ENCODE results near the gene BANP.

DNA sequence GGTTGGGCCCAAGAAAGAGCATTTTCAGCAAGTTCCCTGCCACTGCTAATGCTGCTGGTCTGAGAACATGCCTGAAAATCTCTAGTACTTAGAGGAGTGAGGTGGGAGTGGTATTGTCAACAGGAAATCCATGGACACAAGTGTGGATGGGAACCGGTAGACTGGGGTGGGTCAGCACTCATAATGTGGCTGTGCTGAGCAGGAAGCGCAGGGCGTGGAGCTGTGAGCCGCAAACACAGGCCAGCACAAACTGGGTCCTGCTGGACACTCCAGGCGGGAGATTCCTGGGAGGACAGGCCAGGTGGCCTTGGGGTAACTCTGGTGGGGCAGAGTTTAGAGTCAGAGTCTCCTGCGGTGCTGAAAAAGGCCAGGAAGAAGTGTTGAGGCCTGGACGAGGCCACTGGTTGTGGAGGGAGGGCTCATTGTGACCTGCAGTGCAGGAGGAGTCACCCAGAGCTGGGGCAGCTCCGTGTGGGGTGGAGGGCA is 62.6 kb downstream of the BANP start:
- TF ChIP-seq, protein P1, sequence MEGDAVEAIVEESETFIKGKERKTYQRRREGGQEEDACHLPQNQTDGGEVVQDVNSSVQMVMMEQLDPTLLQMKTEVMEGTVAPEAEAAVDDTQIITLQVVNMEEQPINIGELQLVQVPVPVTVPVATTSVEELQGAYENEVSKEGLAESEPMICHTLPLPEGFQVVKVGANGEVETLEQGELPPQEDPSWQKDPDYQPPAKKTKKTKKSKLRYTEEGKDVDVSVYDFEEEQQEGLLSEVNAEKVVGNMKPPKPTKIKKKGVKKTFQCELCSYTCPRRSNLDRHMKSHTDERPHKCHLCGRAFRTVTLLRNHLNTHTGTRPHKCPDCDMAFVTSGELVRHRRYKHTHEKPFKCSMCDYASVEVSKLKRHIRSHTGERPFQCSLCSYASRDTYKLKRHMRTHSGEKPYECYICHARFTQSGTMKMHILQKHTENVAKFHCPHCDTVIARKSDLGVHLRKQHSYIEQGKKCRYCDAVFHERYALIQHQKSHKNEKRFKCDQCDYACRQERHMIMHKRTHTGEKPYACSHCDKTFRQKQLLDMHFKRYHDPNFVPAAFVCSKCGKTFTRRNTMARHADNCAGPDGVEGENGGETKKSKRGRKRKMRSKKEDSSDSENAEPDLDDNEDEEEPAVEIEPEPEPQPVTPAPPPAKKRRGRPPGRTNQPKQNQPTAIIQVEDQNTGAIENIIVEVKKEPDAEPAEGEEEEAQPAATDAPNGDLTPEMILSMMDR (IDR thresholded peaks at IDR 0.05; ENCODE audit: borderline replicate concordance, extremely low read depth, low read length, poor library complexity, severe bottlenecking) = no peak
- no peak for TF ChIP-seq EZH2 (IDR thresholded peaks at IDR 0.05; ENCODE audit: borderline replicate concordance, low read depth, low read length, severe bottlenecking)
